OCI-LY1 (cell line): ENCODE results near the gene PHKB.

Experiments
- H2AFZ ChIP-seq: fragments of 200-600 bp; sonication (generic), shearing (Covaris generic); 2 replicates; pipeline ENCODE4 v1.6.0; 2014; ENCODE audit warnings: antibody characterized with exemption, mild to moderate bottlenecking, low read length
- H3F3A ChIP-seq: fragments of 200-600 bp; sonication (generic), shearing (Covaris generic); 2 replicates; pipeline ENCODE4 v1.6.0; 2014; ENCODE audit warnings: mild to moderate bottlenecking, antibody characterized with exemption, low read length, moderate library complexity; ENCODE audit not compliant: insufficient read depth
- H3K27ac ChIP-seq: fragments of 200-600 bp; sonication (generic); 2 replicates; pipeline ENCODE4 v1.5.1; 2014; ENCODE audit warnings: low read length, mixed run types, mild to moderate bottlenecking, low read depth; ENCODE audit not compliant: poor library complexity, severe bottlenecking
- H3K27me3 ChIP-seq: fragments of 200-600 bp; sonication (generic); 2 replicates; pipeline ENCODE4 v1.6.0; 2014; ENCODE audit warnings: antibody characterized with exemption, mild to moderate bottlenecking, low read length, moderate library complexity; ENCODE audit not compliant: insufficient read depth
- H3K36me3 ChIP-seq: fragments of 200-600 bp; sonication (generic); 2 replicates; pipeline ENCODE4 v1.6.1; 2014; ENCODE audit warnings: mild to moderate bottlenecking, antibody characterized with exemption, low read length, moderate library complexity, mixed read lengths; ENCODE audit not compliant: insufficient read depth
- H3K4me1 ChIP-seq: fragments of 200-600 bp; sonication (generic); 2 replicates; pipeline ENCODE4 v1.5.1; 2014; ENCODE audit warnings: mild to moderate bottlenecking, low read length, moderate library complexity; ENCODE audit not compliant: insufficient read depth, severe bottlenecking
- H3K4me2 ChIP-seq: fragments of 200-600 bp; sonication (generic), shearing (Covaris generic); 2 replicates; pipeline ENCODE4 v1.6.1; 2014; ENCODE audit warnings: low read length
- H3K4me3 ChIP-seq: fragments of 200-600 bp; sonication (generic); 2 replicates; pipeline ENCODE4 v1.5.1; 2014; ENCODE audit warnings: low read length, low read depth, mild to moderate bottlenecking, mixed read lengths; ENCODE audit not compliant: poor library complexity, severe bottlenecking
- H3K79me2 ChIP-seq: fragments of 200-600 bp; shearing (Covaris generic); 2 replicates; pipeline ENCODE4 v1.6.1; 2016; ENCODE audit warnings: mixed run types, low read length, mixed read lengths; ENCODE audit not compliant: insufficient read depth
- H3K9ac ChIP-seq: fragments of 200-600 bp; sonication (generic), shearing (Covaris generic); 2 replicates; pipeline ENCODE4 v1.6.1; 2014; ENCODE audit warnings: mild to moderate bottlenecking, low read length, mixed read lengths
- H3K9me2 ChIP-seq: fragments of 200-600 bp; sonication (generic), shearing (Covaris generic); 2 replicates; pipeline ENCODE4 v1.6.1; 2014; ENCODE audit warnings: low read depth, mild to moderate bottlenecking, low read length, mixed read lengths
- H3K9me3 ChIP-seq: fragments of 200-600 bp; shearing (Covaris generic); 2 replicates; pipeline ENCODE4 v1.6.1; 2014; ENCODE audit warnings: low read length, mixed read lengths
- H4K20me1 ChIP-seq: fragments of 200-600 bp; sonication (generic), shearing (Covaris generic); 2 replicates; pipeline ENCODE4 v1.6.0; 2016; ENCODE audit warnings: mild to moderate bottlenecking, low read length; ENCODE audit not compliant: insufficient read depth
- CTCF ChIP-seq: fragments of 200-600 bp; sonication (generic), shearing (Covaris generic); IDR thresholded peaks from 2 replicates; pipeline ENCODE4 v1.5.1; 2017; ENCODE audit warnings: mild to moderate bottlenecking, antibody characterized with exemption, low read length, moderate library complexity, mixed read lengths
- EZH2 ChIP-seq: fragments of 200-600 bp; sonication (generic), shearing (Covaris generic); IDR thresholded peaks from 2 replicates; pipeline ENCODE4 v1.8.0; 2017; ENCODE audit warnings: borderline replicate concordance, mixed run types, mild to moderate bottlenecking, antibody characterized with exemption, low read length, moderate library complexity, mixed read lengths

PHKB gene

GRCh38 chr16:47727131-47727530 is 266.0 kb downstream of the PHKB start:
- peaks cover 7% of the 10 kb centered on the region for H3K4me1 ChIP-seq
- H3K9me2 ChIP-seq, result no peaks in the 10 kb centered on the region
- H2AFZ ChIP-seq, result no peak overlapping the region
- no peak overlapping the region for H3K27ac ChIP-seq
- H3K4me2 ChIP-seq, result no peak overlapping the region
- H3K27me3 ChIP-seq, result no peaks in the 10 kb centered on the region
- no peaks in the 10 kb centered on the region for H3K9me3 ChIP-seq
- H3F3A ChIP-seq, result no peaks in the 10 kb centered on the region
- H3K9ac ChIP-seq, result no peak overlapping the region
- H3K4me3 ChIP-seq, result no peak overlapping the region
- no peaks in the 10 kb centered on the region for H3K79me2 ChIP-seq
- H3K36me3 ChIP-seq, result no peaks in the 10 kb centered on the region
- TF ChIP-seq CTCF (no peak), EZH2 (no peak)
- H4K20me1 ChIP-seq, result no peaks in the 10 kb centered on the region

GRCh38 chr16:47728205-47728604 is 267.1 kb downstream of the PHKB start:
- no peak overlapping the region for H3K9ac ChIP-seq
- H3K4me2 ChIP-seq, result no peak overlapping the region
- H3K4me1 ChIP-seq, result peaks cover 7% of the 10 kb centered on the region
- no peaks in the 10 kb centered on the region for H3F3A ChIP-seq
- no peak overlapping the region for H3K4me3 ChIP-seq
- no peak for TF ChIP-seq CTCF
- no peak for TF ChIP-seq EZH2
- H3K9me2 ChIP-seq, result no peaks in the 10 kb centered on the region
- H3K27me3 ChIP-seq, result no peaks in the 10 kb centered on the region
- no peaks in the 10 kb centered on the region for H3K36me3 ChIP-seq
- no peak overlapping the region for H2AFZ ChIP-seq
- H3K9me3 ChIP-seq, result no peaks in the 10 kb centered on the region
- no peaks in the 10 kb centered on the region for H4K20me1 ChIP-seq
- no peaks in the 10 kb centered on the region for H3K79me2 ChIP-seq
- no peak overlapping the region for H3K27ac ChIP-seq

DNA sequence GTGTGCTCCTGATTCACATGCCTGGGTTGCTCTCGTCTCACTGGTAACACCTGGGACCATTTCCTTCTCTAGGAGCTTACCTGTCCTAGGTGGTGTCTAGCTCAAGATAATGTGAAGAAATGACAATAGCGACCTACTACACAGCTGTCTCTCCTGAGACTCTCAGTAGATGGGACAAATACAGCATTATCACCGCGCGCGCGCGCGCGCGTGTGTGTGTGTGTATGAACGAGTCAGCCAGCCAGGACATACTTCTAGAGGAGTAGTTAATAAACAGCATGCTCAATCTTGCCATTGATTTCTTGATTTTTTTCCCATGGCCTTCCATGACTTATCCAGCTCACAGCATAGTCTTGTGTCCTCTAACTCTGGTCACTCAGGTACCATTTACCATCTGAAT is 268.6 kb downstream of the PHKB start:
- no peaks in the 10 kb centered on the region for H3K36me3 ChIP-seq
- no peak overlapping the region for H3K4me2 ChIP-seq
- H4K20me1 ChIP-seq, result no peaks in the 10 kb centered on the region
- H3K27me3 ChIP-seq, result no peaks in the 10 kb centered on the region
- no peak for TF ChIP-seq EZH2
- TF ChIP-seq CTCF, result no peak
- no peak overlapping the region for H2AFZ ChIP-seq
- H3K4me1 ChIP-seq, result peaks cover 7% of the 10 kb centered on the region
- H3K9ac ChIP-seq, result no peak overlapping the region
- no peak overlapping the region for H3K4me3 ChIP-seq
- no peaks in the 10 kb centered on the region for H3K9me3 ChIP-seq
- H3K79me2 ChIP-seq, result no peaks in the 10 kb centered on the region
- H3K27ac ChIP-seq, result no peak overlapping the region
- no peaks in the 10 kb centered on the region for H3K9me2 ChIP-seq
- H3F3A ChIP-seq, result no peaks in the 10 kb centered on the region
